Measurements from ENCODE around the gene CUX1.
"Not testable (repeated sequence)": the region's sequence is repeated elsewhere in the genome, so short reads cannot be mapped to it uniquely, and the experiment has no call there.

CUX1 gene

GRCh38 chr7:101784292-101785127, 32.9 kb upstream of the CUX1 start:
- intact Hi-C loops (cut with micrococcal nuclease), result no loop called here
- Mint-ChIP-seq H3K36me3 (ENCODE audit: low read depth) (no peaks in the 10 kb centered on the region), H3K27me3 (peaks cover 15% of the 10 kb centered on the region), H3K4me1 (ENCODE audit: low read depth) (peaks cover 19% of the 10 kb centered on the region), H3K9me3 (no peaks in the 10 kb centered on the region), H3K27ac (no peak overlapping the region), H3K4me3 (no peak overlapping the region)

DNA sequence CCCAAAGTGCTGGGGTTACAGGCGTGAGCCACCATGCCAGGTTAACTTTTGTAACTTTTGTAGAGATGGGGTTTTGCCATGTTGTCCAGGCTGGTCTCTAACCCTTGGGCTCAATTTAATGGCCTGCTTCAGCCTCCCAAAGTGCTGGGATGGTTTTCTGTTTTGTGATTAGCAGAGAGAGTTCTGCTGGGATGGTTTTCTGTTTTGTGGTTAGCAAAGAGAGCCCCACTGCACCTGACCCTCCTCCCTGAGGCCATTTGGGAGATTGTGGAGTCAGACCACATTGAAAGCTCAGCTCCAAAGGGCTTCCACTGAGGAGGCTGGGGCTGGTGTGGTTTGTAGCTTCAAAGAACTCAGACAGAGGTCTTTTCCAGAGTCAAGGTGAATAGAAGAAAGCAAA, 29.6 kb upstream of the CUX1 start:
- intact Hi-C loops (cut with micrococcal nuclease), result no loop called here
- no peaks in the 10 kb centered on the region for H3K9me3 Mint-ChIP-seq

DNA sequence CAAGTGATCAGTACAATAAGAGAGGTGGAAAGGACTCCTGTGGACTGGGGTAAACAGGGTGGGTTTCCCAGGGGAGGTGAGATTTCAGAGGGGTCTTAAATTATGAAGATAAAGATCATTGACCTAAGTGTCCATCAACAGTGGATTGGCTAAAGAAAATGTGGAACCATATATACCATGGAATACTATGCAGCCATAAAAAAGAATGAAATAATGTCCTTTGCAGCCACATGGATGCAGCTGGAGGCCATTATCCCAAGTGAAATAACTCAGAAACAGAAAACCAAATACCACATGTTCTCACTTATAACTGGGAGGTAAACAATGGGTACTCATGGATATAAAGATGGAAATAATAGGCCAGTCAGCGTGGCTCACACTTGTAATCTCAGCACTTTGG, 28.9 kb upstream of the CUX1 start:
- no peak overlapping the region for H3K27ac Mint-ChIP-seq

More for the DNA sequence above, 29.6 kb upstream of the CUX1 start:
- H3K36me3 Mint-ChIP-seq (ENCODE audit: low read depth), result no peaks in the 10 kb centered on the region
- peaks cover 15% of the 10 kb centered on the region for H3K27me3 Mint-ChIP-seq
- H3K4me3 Mint-ChIP-seq, result no peak overlapping the region
- no peak overlapping the region for H3K27ac Mint-ChIP-seq
- peaks cover 19% of the 10 kb centered on the region for H3K4me1 Mint-ChIP-seq (ENCODE audit: low read depth)

GRCh38 chr7:101790566-101791293, 26.7 kb upstream of the CUX1 start:
- H3K27me3 Mint-ChIP-seq, result no peaks in the 10 kb centered on the region
- H3K4me3 Mint-ChIP-seq, result no peak overlapping the region
- peaks cover 19% of the 10 kb centered on the region for H3K4me1 Mint-ChIP-seq (ENCODE audit: low read depth)
- intact Hi-C loops (cut with micrococcal nuclease), result no loop called here
- H3K9me3 Mint-ChIP-seq, result no peaks in the 10 kb centered on the region
- no peaks in the 10 kb centered on the region for H3K36me3 Mint-ChIP-seq (ENCODE audit: low read depth)
- no peak overlapping the region for H3K27ac Mint-ChIP-seq

More for the DNA sequence above, 28.9 kb upstream of the CUX1 start:
- intact Hi-C loops (cut with micrococcal nuclease), result no loop called here
- H3K4me3 Mint-ChIP-seq, result no peak overlapping the region
- peaks cover 17% of the 10 kb centered on the region for H3K4me1 Mint-ChIP-seq (ENCODE audit: low read depth)
- no peaks in the 10 kb centered on the region for H3K9me3 Mint-ChIP-seq
- no peaks in the 10 kb centered on the region for H3K36me3 Mint-ChIP-seq (ENCODE audit: low read depth)
- H3K27me3 Mint-ChIP-seq, result peaks cover 12% of the 10 kb centered on the region

DNA sequence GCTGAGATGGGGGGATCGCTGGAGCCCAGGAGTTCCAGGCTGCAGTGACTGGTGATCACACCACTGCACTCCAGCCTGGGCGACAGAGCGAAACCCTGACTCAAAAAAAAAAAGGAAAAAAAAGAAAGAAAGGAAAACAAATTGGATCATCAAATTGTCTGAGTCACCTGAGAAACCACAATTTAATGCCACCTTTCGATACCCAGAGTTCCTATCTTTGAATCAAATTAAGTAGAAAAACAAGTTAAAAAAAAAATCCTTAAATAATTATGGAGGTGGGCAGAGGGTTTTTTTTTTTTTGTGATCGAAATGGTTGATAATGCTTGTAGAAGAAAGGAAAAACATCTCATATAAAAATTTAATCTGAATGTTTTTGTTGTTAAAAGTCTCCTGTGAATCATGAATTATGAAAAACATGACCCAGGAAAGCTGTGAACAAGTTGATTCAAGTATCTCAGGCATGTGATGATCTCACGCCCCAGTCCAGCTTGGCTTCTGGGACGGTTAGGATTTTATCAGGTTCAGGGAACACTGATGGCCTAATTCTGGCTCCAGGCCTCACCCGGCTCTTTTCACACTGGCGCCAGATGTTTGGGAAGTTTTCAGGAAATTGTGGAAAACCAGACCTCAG, 25.3 kb upstream of the CUX1 start:
- Mint-ChIP-seq H3K4me1 (ENCODE audit: low read depth) (peaks cover 32% of the 10 kb centered on the region), H3K9me3 (no peaks in the 10 kb centered on the region), H3K4me3 (no peak overlapping the region), H3K27ac (no peak overlapping the region), H3K27me3 (peaks cover 2% of the 10 kb centered on the region), H3K36me3 (ENCODE audit: low read depth) (no peaks in the 10 kb centered on the region)
- intact Hi-C loops (cut with micrococcal nuclease), result no loop called here

GRCh38 chr7:101792682-101793071, 24.7 kb upstream of the CUX1 start:
- H3K27ac Mint-ChIP-seq; H3K27me3 Mint-ChIP-seq; H3K36me3 Mint-ChIP-seq (ENCODE audit: low read depth); H3K9me3 Mint-ChIP-seq; H3K4me3 Mint-ChIP-seq; intact Hi-C loops (cut with micrococcal nuclease): not testable (repeated sequence)
- H3K4me1 Mint-ChIP-seq (ENCODE audit: low read depth), result peaks cover 32% of the 10 kb centered on the region

DNA sequence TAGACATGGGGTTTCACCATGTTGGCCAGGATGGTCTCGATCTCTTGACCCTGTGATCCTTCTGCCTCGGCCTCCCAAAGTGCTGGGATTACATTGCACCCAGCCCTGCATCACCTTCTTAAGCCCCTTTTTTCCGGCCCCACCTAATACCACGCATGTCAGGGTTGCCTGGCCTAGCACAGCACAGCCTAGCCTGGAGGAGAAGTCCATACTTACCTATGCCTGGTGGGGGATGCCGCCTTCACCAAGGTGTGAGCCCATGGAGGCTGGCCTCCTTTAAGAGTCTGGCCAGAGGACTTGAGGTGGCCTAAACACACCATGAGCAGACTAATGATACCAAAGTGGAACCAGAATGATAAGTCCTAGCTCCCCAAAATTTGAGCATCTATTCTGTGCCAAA, 22.0 kb upstream of the CUX1 start:
- Mint-ChIP-seq H3K9me3 (no peaks in the 10 kb centered on the region), H3K27me3 (peaks cover 2% of the 10 kb centered on the region), H3K4me3 (no peak overlapping the region), H3K4me1 (ENCODE audit: low read depth) (peaks cover 32% of the 10 kb centered on the region), H3K36me3 (ENCODE audit: low read depth) (no peaks in the 10 kb centered on the region), H3K27ac (no peak overlapping the region)
- intact Hi-C loops (cut with micrococcal nuclease), result no loop called here

- H3K27ac Mint-ChIP-seq; H3K9me3 Mint-ChIP-seq; intact Hi-C loops (cut with micrococcal nuclease); H3K4me3 Mint-ChIP-seq; H3K36me3 Mint-ChIP-seq (ENCODE audit: low read depth): not testable (repeated sequence)
- Mint-ChIP-seq H3K27me3 (peaks cover 11% of the 10 kb centered on the region), H3K4me1 (ENCODE audit: low read depth) (peaks cover 32% of the 10 kb centered on the region)
Observed at GRCh38 chr7:101798173-101798572, 19.3 kb upstream of the CUX1 start.

GRCh38 chr7:101803203-101804087, 14.0 kb upstream of the CUX1 start:
- H3K36me3 Mint-ChIP-seq (ENCODE audit: low read depth), result no peaks in the 10 kb centered on the region
- H3K4me3 Mint-ChIP-seq, result no peak overlapping the region
- no peak overlapping the region for H3K27ac Mint-ChIP-seq

GRCh38 chr7:101804088-101804963, 13.1 kb upstream of the CUX1 start:
- intact Hi-C loops (cut with micrococcal nuclease), result no loop called here
- Mint-ChIP-seq H3K9me3 (no peaks in the 10 kb centered on the region), H3K27ac (no peak overlapping the region), H3K36me3 (ENCODE audit: low read depth) (no peaks in the 10 kb centered on the region), H3K4me1 (ENCODE audit: low read depth) (peaks cover 7% of the 10 kb centered on the region), H3K27me3 (peaks cover 32% of the 10 kb centered on the region), H3K4me3 (no peak overlapping the region)

More at GRCh38 chr7:101803203-101804087, 14.0 kb upstream of the CUX1 start:
- intact Hi-C loops (cut with micrococcal nuclease), result no loop called here
- peaks cover 32% of the 10 kb centered on the region for H3K27me3 Mint-ChIP-seq
- H3K4me1 Mint-ChIP-seq (ENCODE audit: low read depth), result peaks cover 7% of the 10 kb centered on the region
- no peaks in the 10 kb centered on the region for H3K9me3 Mint-ChIP-seq

DNA sequence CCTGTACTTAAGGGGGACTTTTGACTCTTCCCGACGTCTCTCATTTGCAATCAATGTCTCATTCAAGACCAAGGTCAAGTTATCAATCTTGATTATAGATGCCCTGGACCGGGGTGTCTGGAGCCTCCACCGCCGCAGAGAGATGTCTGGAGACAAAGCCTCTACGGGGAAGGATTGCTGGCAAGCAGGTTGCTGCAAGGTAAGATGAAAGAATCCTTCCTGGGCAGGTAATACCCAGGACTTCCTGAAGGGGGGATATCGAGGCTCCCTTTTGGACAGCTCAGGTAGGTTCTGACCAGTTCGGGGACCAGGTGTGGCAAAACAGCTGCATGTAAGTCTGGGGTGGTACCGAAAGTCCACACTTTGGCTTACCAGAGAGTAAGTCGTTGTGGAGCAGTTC, 12.5 kb upstream of the CUX1 start:
- intact Hi-C loops (cut with micrococcal nuclease), result no loop called here
- Mint-ChIP-seq H3K4me3 (no peak overlapping the region), H3K36me3 (ENCODE audit: low read depth) (no peaks in the 10 kb centered on the region), H3K27ac (no peak overlapping the region), H3K27me3 (peaks cover 32% of the 10 kb centered on the region), H3K9me3 (no peaks in the 10 kb centered on the region), H3K4me1 (ENCODE audit: low read depth) (peaks cover 7% of the 10 kb centered on the region)

DNA sequence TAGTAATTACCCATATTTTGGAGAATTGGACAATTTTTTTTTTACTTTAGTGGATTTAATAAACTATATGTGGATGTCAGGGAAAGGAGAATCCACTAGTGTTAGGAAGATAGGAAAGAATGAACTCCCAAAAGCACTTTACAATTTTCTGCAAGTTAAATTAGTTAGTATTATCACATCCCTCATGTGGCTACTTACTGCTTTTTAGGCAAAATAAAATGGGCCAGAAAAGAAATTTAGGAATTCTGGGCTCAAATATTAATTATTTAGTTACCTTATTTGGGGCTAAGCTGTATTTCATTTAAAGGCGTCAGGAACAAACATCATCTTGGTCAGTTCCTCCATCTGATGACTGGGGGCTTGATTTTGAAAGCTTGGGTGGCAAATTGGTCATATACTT, 4.8 kb upstream of the CUX1 start:
- Mint-ChIP-seq H3K36me3 (ENCODE audit: low read depth) (peaks cover 5% of the 10 kb centered on the region), H3K27ac (no peak overlapping the region), H3K4me1 (ENCODE audit: low read depth) (peaks cover 13% of the 10 kb centered on the region), H3K27me3 (peaks cover 1% of the 10 kb centered on the region), H3K4me3 (no peak overlapping the region), H3K9me3 (no peaks in the 10 kb centered on the region)
- intact Hi-C loops (cut with micrococcal nuclease), result no loop called here
